Thyroid gland (tissue), 4 donors: ENCODE results near the gene SNCAIP.

Experiments used
- POLR2A ChIP-seq, 2 donors: fragments of 450-650 bp; IDR thresholded peaks; one replicate each; pipeline ENCODE4 v1.6.1; 2017; ENCODE audit warnings: antibody characterized with exemption in 2 of 2, mild to moderate bottlenecking in 2 of 2, moderate library complexity in 1 of 2
- TF ChIP-seq, protein P1 (sequence below), 6 experiments: fragments of 200-600 bp in 3 of 6; fragments of 450-650 bp in 3 of 6; sonication (generic) in 3 of 6; IDR thresholded peaks; one replicate each; pipeline ENCODE4 v1.5.1; 2016 to 2019; ENCODE audit warnings: antibody characterized with exemption in 6 of 6, mild to moderate bottlenecking in 2 of 6, inconsistent platforms in 1 of 6, moderate library complexity in 1 of 6

DNA sequence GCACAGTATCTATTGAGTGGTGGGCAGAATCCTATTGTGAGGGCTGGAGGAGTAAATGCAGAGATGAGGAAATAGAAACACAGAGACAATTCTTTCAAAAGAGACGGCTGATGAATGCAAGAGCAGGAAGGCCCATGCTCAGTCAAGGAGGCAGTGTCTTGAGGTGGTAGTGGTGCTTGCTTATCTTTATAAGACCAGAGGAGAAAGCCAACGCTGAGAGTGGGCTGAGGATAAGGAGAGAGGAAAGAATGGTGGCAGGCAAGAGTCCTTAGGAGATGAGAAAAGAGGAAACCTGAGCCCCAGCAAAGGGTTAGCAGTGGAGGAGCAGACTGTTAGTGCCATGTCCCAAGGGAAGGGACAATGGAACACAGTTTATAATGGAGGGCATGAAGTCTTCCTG is 86.0 kb downstream of the SNCAIP start:
- TF ChIP-seq, protein P1, sequence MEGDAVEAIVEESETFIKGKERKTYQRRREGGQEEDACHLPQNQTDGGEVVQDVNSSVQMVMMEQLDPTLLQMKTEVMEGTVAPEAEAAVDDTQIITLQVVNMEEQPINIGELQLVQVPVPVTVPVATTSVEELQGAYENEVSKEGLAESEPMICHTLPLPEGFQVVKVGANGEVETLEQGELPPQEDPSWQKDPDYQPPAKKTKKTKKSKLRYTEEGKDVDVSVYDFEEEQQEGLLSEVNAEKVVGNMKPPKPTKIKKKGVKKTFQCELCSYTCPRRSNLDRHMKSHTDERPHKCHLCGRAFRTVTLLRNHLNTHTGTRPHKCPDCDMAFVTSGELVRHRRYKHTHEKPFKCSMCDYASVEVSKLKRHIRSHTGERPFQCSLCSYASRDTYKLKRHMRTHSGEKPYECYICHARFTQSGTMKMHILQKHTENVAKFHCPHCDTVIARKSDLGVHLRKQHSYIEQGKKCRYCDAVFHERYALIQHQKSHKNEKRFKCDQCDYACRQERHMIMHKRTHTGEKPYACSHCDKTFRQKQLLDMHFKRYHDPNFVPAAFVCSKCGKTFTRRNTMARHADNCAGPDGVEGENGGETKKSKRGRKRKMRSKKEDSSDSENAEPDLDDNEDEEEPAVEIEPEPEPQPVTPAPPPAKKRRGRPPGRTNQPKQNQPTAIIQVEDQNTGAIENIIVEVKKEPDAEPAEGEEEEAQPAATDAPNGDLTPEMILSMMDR (IDR thresholded peaks at IDR 0.05): no peak
- no peak for TF ChIP-seq POLR2A (IDR thresholded peaks at IDR 0.05)
